SHP77 (cell line): ENCODE data around the gene FOXP1.
A peak's percentile ranks its signal among the peaks of the same experiment; 100 is the strongest.

Experiments
- DNase-seq, 2 experiments: peaks; one replicate each; lab custom pipeline; 2025; lab: John Stamatoyannopoulos, UW

Gene FOXP1

DNA sequence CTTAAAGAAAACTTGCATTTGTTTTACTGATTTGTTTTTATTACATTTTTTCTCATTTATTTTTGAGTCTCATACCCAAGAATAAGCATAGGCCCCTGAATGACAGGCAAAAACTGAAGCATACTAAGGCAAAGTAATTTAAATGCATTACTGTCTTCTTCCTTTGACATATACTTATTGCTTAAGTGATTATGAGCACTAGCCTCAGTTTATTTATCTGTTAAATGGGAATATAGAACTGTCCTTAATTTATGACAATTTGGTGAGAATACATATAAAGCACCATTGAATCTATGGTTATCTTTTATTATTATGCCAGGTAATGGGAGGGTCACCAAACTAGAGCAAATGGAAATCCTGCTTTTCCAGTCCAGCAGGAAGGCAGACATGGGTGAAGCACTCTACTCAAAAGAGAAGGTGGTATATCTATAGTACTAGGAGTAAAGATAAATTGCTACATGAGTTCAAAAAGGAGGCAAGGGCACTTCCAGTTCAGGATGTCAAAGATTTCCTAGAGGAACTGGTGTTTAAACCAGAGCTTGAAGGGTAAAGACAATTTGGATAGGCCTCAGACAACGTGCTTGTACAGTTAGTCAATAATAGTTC is 435.0 kb downstream of the FOXP1 start:
- DNase-seq: no peak

DNA sequence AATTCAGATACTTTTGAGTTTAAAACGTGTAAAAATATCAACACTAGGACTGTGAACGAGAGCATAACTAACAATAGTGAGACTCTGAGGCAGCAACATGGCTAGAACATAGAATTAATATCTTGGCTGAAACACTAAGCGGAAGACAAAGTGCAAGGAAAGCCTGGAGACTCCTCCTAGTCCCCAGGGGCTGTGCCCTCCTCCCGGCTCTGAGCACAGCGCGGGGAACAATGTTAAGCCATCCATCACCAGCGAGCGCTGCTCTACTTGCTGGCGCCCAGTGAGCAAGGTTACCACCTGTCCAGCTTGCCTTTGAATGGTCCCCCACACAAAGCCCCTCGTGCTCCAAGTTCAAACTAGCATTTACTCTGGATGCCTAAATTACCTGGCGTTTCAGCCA is 436.9 kb downstream of the FOXP1 start:
- no peak for DNase-seq

DNA sequence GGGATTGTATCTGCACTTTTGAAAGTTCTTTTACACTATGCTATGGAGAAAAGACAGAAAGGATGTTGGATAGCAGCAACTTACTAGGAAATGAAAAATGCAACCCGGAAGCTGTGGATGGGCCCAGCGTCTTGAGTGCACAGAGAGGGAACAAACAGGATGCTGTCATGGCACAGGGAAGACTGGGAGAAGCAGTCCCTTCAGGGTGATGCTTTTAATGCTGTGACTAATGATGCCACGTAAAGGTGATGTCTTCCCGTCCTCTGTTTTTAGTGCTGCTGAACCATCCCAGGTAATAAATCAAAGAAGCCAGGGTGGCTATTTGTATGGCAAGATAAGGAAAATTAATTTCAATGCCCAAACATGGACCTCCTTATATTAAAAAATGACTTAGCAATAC is 437.6 kb downstream of the FOXP1 start:
- DNase-seq: no peak

- no peak for DNase-seq
These were observed 438.8 kb downstream of the FOXP1 start for GRCh38 chr3:71144525-71145253.

- DNase-seq: no peak
These were observed 440.0 kb downstream of the FOXP1 start for GRCh38 chr3:71143493-71143892.

DNA sequence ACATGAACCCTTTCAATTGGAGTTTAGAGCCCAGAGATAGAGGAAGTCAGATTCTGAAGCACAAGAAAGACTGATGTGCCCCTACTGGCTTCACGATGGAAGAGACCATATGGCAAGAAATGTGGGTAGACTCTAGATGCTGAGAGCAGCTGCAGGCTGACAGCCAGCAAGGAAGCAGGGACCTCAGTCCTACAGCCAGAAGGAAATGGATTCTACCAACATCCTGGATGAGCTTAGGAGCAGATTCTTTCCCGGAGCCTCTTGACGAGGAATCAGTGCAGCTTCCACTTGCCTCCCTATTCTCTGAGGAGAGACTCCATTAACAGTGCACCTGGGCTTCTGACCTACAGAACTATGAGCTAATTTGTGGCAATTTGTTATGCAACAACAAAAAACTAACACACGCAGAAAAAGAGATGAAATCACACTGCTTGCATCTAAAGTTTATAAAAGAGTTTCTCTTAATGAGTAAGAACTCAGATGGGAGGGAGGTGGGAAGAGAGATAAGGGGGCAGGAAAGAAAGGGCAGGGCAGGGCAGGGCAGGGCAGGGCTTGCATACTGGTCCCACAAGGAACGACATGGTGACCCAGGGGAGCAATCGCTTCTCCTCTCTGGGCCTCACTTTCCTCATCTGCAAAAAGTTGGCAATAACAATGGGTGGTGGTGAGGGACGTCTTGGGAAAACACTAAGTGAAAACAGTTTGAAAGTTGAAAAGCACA is 440.9 kb downstream of the FOXP1 start:
- DNase-seq: peak; percentile 60 to 67

DNA sequence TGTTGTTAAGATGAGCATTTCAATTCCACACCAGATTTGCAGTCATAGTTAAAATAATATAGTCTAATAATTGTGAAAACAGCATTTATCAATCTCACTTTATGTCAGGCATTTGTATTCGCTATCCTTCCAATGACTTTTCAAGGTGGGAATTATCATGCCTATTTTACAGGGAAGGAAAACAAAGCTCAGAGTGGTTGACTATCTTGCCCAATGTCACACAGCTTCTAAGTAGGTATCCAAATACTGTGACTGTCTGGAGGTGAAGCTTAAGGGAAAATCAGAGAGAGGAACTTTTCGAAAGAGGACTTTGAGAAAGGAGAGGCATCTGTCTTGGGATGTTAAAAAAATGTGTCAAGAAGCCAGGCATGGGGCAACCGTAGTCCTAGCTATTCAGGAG is 443.1 kb downstream of the FOXP1 start:
- DNase-seq: no peak

DNA sequence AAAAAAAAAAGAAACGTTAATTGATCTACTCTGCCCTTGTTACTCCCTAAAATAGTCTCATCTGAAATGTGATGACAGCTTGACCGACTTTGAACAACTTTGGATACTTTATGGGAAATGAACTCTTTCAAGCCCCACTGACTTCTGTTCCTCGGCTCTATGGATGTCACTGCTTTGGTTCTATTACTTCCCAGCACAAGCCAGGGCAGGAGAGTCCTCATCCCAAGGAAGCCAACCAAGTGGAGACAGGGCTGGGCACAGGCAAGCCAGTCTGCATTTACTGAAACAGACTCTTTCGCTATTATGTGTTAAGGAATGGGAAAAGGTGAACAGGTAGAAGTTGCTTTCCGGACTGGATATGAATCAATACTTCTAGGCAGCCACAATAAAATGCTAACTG is 444.0 kb downstream of the FOXP1 start:
- DNase-seq: no peak

DNA sequence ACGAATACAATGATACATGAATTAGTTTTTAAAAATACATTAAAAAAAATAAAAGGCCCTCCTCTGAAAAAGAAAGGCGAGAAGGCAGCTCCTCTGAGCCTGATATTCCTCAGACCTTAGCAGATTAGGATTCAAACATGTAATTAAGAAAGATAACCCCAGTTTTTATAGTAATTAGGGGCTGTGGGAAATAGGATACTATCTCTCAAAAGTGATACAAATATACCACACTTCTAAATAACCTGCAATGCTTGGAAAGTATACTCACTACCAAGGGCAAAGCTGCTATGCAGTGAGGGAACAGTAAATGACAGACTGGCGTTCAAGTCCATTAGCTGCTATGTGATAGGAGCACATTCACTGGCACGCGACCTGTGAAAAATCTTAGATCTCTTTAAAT is 445.1 kb downstream of the FOXP1 start:
- DNase-seq: no peak

GRCh38 chr3:71136276-71136675 is 447.3 kb downstream of the FOXP1 start:
- no peak for DNase-seq

DNA sequence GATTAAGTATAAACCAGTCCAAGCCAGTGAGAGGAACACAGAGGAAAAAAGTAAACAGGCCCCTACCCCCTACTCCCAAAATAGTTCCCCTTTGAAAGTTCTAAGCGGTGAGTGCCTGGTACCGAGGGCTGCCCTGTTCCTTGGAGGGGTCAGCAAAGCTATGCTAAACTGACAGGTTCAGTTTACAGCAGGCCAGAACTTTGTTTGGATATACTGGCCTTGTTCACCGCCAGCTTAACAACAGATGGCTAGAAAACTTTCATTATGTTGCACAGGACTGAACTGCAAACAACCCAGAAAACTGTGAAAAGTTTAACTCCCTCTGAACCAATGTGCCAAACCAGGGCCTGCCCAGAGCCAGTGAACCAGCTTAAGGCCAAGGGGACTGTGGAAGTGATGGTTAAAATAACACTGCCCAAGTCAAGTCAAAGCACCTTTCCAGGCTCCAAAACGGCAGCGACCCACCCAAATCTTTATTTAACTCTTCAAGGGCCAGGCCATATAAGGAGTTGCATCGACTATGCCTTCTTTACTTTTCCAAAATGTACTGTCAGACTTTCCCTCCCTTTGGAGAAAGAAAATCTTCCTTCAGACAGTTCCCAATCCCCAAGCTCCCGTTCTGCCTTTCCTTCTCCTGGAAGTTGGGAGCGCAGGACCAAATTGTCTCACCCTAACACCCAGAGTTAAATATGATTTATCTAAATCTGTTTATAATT is 448.0 kb downstream of the FOXP1 start:
- DNase-seq: no peak

- no peak for DNase-seq
These were observed 449.0 kb downstream of the FOXP1 start for GRCh38 chr3:71134521-71134920.

DNA sequence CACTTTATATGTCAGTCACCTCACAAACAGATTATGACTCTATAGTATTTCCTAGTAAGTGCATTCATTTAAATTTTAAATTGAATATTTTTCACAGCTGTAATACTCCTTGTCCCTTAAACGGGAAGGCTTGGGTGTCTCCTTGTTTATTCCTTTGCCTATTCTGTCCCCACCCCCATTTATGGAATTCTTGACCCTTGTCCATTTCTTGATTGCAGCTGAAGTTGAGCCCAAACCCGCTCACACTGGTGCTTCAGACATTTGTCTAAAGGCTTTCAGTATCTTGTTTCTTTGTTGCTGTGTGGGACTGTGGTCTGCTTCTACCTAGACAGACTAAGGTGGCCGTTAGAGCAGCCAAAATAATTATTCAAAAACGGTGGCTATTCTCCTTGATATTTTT is 449.7 kb downstream of the FOXP1 start:
- DNase-seq: no peak

DNA sequence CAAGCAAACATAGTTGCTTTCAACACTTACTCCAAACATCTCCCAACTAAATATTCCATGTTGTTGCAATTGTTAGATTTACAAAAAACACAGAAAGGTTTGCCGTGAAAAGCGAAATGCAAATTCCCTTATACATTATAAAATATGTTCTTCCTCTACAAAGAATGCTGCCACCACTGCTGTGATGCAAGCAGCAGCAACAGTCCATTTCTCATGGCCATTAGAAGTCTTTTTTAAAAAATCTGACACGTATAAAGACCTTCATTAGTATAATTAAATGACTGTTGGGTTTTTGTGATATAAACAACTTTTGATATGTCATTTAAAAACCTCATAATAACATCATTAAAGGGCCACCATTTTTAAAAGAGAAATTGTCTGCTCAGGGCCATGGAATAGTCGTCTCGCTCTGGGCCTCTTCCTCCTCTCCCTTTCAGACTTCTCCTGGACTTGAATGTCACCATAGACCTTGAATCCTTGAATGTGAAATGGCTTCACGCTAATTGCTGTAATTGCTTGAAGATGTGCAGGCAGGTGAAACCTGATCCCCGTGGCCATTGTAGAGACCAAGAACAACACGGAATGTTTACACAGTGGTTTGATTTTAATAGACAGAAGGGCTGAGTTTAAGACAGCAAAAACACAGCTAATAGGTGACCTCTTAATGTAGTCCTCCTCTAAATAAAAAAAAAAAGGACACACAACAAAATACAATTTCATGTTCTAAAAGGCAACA is 450.4 kb downstream of the FOXP1 start:
- peak; percentile 43 to 61 for DNase-seq

DNA sequence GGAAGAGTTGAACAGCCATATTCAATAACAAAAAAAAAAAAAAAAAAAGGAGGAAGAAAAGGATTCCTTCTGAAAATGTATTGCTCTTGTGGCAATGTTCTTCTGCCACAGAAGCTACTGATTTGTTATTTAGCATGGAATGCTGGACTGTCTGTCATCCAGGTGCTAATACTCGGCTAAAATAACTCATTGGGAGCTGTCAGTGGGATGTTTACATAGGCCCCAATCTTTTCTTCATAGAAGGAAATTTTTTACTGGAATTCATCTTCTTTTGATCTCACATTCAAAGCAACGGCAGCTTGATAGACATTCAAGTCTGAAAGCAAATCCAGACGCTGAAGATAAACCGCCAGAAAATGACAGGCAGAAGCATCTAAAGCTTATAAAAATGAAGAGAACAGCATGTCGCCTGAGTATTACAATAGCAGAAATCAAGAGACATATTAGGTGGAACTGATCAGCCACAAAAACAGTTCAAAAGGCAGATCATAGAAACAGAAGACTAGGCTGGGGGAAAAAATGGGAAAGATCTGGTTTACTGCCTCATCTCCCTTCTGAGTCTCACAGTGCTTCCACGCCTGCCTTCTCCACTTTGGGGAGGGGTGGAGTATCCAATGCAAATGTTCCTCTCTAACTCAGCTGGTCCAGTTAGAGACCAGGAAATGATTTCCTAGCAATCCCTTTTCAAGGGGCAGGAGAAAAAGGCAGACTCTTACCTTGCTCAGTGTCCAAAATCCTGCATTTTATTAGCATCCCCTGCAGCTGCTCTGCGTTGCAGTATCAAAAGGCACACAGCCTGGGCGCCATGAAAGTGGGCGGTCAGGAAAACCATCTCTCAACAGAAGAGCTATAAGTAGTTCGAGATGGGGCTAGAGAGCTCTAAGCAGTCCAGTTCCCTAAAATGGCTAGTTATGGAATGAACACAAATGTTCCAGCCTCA is 451.9 kb downstream of the FOXP1 start:
- peak; percentile 40 to 76 for DNase-seq

DNA sequence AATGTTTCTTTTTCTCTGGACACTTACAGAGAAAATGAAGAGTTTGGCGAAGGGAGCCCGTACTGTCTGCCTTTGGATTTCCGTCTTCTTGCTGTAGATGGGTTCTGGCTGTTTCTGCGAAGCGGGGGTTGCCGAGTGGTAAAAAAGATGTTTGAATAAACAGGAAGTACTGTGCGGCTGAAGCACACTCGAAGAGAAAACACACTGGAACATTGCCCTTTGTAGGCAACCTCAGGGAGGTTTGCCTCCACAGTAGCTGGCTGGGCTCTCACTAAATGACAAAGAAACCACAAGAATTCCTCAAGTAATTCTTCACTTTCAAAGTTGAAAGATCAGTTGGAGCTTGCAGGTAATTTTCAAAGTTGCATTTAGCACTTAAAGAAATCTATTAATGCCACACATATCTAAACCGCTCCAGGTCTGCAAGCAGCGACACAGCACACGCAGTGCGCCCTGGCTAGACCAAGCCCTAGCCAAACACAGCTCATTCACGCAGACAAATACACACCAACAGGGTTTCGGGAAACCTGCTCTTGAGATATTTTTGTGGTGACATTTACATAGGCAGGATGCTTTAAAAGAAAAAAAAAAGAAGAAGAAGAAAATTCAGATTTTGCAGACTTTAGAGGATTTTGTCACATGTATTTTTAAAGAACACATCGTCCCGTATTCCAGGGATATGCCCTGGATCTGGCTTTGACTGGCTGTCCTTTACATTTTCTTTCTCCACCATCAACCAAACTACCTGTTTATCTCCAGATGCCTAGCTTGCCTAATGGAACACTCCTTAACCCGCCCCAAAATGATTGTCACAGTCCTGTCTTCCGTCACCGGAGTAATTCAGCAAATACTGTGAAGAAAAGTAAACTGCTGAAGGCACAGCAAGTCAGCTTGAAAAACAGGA is 452.8 kb downstream of the FOXP1 start:
- peak; percentile 76 for DNase-seq

DNA sequence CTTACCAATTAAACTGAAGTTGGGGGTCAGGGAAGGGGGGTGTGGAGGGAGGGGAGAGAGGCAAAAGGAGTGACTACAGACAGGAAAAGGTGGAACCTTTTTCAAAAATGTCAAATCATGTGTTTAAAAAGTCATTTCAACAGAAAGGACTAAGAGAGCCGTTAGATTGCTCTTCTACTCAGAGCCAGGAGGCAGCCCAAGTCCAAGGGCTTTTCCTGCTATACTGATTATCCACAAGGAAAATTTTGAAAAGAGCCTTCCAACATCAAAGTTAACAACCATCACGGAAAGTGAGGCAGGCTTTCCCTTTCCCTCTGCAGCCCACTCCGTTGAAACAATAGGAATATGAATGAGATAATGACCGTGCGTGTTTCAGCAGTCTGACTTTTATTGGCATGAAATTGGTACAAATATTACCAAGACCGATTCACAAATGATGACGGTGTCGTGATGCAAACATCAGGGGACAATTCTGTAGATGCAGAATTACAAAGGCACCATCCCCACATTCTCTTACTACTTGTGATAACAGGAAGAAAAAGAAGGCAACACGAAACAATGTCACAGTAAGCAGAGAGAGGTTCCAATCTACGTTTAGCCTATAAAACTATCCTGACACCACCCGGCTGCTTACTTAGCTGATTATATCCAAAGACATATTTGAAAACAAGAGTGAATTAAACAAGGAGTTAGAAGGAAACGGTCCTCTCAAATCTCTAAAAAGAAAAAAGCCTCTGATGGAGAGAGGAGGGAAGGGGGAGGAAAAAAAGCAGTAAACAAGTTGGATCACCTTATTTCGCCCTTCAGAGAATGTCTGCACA is 453.7 kb downstream of the FOXP1 start:
- peak in 1 of 2 experiments; percentile 41 for DNase-seq

DNA sequence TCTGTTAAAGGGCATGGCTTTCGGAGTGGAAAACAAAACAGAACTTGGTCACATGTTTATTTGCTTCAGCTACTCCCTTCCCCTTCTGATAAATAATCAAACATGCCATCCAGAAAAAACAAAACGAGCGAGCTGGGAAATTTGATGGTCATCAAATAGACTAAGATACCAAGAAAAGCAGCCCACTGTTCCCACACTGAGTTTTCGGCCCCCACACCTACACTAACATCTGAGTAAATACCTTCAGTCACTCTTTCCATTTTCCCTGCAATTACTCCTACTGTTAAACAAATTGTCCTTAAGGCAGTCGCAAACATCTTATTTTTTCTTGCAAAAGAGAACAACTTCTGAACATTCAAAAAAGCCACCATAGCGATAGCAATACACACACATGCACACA is 454.6 kb downstream of the FOXP1 start:
- no peak for DNase-seq

- DNase-seq: no peak
These were observed 455.7 kb downstream of the FOXP1 start for GRCh38 chr3:71127844-71128243.
